Measurements from ENCODE around the gene DAGLA.
A peak's percentile ranks its signal among the peaks of the same experiment; 100 is the strongest.

Gene DAGLA

DNA sequence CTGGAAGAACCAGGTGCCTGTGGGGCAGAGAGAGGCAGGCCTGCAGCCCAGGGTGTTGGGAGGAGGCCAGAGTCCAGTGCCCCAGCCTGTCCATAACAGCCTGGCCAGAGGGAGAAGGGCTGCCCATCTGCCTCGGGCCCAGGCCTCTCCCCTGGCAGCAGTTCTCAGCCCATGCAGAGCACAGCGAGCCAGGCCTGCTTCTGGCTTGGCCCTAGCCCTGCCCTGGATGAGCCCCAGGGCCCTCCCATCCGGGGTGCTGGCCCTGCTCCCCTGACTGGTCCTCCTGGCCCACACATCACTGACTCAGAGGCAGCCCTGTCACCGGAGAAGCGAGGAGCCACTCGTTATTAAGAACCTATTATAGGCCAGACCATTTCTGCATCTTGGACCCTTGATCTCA, 52.5 kb downstream of the DAGLA start:
- no peak for DNase-seq

DNA sequence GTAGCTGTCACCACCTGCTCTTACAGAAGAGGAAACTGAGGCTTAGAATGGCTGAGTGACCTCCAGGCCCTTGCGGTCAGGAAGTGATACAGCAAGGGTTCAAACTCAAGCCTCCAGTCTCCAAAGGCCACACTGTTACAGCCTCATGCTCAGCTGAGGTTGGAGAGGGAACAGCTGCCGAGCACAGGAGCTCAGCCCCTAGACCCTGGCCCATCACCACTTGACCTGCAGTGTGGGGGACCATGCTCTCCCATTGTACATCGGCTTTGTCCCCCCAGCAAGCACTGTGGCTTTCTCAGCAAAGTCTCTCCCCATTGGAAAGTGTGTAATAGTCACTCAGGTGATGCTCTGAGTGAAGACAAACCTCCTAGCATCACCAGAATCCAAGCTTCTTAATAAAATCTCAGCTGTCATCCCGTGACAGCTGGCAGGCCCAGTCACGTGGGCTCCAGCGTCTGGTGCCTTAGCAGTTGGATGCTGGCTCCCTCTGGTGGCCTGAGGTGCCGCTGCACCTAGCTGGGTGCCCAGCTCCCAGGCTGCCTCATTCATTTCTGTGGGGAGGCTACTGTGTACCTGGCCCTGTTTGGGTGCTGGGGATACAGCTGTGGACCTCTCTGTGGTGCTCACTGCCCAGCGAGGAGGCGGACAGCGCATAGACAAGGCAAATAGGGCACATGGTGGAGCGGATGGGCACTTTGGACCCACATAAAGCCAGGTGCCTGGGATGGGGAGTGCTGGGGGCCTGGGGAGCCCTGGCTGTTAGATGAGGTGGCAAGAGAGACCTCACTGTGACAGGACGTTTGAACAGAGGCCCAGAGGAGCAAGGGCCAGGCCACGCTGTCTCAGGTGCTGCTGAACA, 53.2 kb downstream of the DAGLA start:
- DNase-seq = peak; percentile 44

DNA sequence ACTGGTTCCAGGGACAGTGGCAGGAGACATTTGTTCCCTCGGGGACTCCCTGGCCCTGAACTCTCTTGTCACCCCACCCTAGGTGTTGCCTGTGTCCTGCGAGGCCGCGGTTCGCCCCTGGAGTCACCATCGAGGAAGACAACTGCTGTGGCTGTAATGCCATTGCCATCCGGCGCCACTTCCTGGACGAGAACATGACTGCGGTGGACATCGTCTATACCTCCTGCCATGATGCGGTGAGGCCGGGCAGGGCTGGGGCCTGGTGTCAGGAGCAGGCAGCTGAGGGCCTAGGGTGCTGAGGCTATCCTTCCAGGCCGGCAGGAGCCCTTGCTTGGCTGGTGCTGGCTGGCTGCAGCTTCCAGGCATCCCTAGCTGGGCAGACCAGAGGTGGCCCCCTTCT, 54.6 kb downstream of the DAGLA start:
- DNase-seq = no peak

- no peak for DNase-seq
These were observed 55.2 kb downstream of the DAGLA start for GRCh38 chr11:61735391-61735790.

DNA sequence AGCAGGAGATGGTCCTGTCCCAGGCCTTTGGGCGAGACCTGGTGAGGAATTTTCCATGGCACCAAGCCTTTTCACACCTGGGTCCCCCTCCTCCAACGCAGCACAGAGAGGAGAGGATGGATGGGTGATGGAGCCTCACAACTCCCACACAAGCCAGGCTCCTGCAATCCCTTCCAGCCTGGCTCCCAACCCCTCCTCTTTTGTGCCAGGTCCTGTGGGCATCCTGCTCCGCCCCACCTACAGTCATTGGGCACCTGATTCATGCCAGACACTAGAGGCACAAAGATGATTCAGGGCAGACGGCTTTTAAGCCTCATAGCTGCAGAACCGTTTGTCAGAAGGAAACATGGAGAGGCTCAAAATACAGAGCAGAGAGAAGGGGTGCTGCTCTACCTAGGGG, 56.1 kb downstream of the DAGLA start:
- DNase-seq = no peak

- no peak for DNase-seq
These were observed 56.9 kb downstream of the DAGLA start for GRCh38 chr11:61737131-61737530.

DNA sequence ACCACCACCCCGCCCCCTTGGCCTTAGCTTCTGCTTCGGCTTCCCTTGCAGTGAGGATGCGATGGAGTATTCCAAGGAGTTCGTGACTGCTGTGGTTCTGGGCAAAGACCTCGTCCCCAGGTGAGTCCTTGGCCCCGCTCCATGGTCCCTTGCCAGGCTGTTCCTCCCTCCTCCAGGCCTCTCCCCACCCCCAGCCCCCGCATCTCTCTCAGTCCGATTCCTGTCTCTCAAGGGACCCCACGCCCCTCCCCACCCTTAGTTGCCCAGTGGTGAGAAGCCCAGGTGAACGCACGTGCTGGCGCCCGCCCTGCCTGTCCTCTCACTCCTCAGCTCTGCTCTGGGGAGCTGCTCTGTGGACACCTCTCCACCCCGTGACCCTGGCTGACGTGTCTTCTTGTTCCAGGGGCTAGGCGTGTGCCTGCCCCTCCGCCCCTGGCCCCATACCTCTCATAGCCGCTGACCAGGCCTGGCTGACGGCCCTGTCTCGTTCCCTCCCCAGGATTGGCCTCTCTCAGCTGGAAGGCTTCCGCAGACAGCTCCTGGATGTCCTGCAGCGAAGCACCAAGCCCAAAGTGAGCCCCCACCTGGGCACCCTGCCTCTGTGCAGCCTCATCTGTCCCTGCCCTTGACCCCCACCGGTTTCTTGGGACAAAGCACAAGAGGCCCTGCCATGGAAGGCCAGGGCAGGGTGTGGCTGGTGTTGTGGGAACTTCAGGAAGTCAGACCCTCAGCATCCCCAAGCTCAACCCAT, 57.6 kb downstream of the DAGLA start:
- no peak for DNase-seq

- DNase-seq = no peak
These were observed 58.6 kb downstream of the DAGLA start for GRCh38 chr11:61738776-61739175.

DNA sequence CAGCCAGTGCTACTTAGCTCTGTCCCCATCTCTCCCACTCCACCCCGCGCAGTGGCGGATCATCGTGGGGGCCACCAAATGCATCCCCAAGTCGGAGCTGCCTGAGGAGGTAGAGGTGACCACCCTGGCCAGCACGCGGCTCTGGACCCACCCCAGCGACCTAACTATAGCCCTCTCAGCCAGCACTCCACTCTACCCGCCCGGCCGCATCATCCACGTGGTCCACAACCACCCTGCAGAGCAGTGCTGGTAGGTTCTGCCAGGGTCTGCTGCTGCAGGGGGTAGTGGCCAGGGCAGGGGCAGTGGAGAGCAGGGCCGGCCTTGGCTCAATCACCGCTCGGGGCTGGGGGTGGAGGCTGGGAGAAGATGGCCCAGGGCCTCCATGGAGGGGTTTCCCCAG, 59.2 kb downstream of the DAGLA start:
- no peak for DNase-seq

GRCh38 chr11:61739966-61740365, 59.8 kb downstream of the DAGLA start:
- no peak for DNase-seq

DNA sequence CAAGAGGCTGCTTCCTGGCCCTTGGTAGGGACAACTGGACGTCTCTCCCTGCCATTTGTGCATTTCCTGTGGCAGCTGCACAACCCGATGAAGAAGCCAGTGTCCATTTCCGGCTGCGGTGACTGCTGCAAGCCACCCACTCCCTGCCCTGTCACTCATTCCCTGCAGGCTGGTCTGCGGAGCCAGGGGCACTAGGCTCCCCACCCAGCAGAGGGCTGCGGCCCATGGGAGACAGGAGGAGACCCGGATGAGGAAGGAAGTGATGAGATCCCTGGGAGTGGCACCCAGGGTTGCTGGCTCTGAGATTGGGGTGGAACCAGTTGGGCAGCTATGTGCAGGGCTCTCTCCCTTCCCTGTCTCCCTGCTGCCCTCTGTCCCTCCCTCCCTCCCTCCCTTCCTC, 62.2 kb downstream of the DAGLA start:
- DNase-seq = no peak

GRCh38 chr11:61743486-61744095, 63.4 kb downstream of the DAGLA start:
- DNase-seq = no peak

DNA sequence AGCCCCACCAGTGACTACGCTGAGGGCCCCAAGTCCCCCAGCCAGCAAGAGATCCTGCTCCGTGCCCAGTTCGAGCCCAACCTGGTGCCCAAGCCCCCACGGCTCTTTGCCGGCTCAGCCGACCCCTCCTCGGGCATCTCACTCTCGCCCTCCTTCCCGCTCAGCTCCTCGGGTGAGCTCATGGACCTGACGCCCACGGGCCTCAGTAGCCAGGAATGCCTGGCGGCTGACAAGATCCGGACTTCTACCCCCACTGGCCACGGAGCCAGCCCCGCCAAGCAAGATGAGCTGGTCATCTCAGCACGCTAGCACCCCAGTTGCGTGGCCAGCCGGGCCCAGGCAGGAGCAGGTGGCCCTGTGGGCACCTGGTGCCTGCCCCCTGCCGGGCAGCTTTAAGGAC, 64.0 kb downstream of the DAGLA start:
- DNase-seq = no peak

DNA sequence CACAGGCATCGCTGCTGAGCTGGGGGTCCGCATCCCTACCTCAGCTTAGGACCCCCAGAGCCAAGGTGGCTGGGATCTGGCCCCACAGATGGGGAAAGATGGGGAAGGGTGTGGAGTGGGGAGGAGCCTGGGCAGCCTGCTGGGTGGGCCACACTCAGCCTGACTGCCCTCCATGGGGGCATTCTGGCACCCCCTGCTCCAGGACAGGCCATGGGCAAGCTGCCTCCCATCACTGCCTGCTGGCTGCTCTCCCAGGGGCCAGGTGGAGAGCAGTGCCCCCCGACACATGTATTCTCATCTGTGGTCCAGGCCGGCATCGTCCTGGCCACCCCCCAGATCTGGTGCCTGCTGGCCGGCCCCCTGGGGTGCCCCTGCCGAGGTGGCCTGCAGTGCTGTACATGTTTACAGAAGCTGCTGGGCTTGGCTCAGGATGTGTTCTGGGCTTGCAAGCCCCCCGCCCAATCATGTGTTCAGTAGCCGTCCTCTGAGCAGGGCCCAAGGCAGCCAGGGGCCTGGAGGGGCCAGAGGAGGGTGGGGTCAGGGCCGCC, 64.5 kb downstream of the DAGLA start:
- no peak for DNase-seq

DNA sequence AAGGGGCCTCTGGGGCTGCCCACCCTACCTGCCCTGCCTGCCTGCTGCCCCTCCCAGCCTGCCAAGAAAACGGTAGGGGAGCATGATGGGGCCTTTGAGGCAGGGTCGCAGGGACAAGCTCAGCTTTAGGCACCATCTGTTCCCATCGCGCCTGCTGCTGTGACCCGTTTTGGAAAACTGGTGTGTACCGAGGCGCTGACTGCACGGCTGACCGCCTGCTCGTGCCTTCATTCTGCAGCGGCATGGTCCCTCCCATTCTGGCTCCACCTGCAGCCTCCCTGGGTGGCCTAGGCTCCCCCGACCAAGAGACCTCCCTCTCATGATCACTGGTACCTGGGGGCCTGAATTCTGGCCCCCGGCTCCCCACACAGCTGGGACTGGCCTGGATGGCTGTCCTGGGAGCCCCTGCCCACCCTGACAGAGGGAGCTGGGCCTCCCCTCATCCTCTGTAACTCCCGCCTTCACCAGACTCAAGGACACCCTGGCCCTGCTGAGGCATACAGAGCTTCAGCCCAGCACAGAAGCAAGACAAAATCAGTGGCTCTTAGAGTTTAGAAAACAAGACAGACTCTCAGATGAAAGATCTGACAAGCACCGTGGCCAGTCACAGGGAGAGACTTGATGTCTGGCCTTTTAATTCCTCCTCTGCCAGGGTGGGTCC, 65.7 kb downstream of the DAGLA start:
- DNase-seq = no peak

DNA sequence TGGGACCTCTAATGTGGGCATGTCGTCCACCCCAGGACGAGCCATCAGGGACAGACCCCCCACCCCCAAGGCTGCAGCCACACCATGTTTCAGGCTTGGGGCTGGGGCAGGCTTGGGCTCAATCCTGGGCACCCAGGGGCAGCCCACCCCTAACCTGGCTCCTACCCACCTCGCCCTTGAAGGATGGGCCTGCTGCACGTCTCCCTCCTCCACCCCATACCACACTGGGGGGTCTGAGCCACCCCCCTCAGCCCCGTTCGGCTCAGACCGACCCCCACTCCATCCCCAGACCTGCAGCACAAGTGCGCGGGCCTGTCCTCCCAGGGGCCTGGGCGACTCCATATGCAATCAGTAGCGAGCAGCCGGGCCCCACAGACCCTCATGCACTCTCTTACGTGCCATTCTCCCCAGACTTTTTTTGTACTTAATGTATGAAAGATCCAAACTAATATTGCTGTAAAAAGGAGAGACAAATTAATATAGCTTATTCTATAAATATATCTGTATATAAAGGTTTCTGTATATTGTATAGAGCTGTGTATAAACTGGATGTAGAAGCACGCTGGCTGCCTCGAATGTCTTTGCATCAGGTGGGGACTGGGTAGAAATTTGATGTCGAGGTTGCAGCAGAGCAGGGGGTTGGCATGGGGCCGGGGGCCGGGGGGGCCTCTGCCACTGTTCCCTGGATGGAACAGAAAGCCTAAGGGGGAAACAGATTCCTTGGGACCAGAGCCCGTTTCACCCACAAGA, 66.4 kb downstream of the DAGLA start:
- DNase-seq = no peak

DNA sequence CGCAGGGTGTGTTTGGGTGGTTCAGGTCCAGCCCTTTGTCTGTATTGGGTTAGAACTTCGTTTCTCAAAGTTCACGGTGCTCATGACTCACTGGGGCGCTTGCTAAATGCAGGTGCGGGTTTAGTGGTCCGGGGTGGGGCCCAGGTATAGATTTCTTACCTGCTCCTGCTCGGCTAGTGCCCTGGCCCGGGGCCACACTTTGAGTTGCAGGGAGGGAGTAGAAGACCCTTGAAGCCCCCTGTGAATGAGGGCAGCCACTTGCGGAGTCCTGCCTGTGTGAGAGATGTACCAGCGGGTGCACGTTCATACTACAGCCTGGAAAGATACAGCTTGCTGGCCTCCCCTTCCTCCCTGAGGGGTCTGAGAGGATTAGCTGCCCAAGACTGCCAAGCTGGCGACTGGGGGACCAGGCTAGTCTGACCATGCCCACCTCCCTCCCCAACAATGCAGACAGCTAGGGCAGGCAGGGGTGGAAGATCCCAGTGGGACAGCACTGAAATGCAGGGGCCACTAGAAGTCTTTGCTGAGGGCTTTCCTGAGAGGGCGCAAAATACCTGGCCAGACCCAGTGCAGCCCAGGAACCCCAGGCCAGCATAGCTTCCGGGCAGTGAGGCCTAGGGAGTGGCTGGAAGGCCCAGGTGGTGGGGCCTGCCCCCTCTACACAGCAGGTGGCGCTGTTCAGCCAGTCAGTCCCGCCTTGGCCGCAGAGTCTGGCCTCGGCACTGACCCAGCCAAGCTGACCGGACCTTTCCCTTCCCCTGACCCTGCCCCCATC, 67.2 kb downstream of the DAGLA start:
- no peak for DNase-seq

DNA sequence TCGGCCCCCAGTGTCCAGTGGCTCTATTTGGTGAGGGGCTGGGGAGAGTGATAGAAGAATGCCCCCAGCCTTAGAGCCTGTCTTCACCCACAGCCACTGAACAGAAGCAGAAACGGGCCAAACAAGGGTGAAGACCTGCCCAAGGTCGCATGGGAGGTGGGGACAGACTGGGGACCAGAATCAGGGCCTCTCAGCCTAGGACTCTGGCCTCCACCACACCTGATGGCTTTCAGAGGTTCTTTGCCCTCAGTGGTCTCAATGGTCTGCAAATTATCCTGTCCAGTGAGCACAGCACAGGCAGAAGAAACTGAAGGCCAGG, 67.7 kb downstream of the DAGLA start:
- no peak for DNase-seq

DNA sequence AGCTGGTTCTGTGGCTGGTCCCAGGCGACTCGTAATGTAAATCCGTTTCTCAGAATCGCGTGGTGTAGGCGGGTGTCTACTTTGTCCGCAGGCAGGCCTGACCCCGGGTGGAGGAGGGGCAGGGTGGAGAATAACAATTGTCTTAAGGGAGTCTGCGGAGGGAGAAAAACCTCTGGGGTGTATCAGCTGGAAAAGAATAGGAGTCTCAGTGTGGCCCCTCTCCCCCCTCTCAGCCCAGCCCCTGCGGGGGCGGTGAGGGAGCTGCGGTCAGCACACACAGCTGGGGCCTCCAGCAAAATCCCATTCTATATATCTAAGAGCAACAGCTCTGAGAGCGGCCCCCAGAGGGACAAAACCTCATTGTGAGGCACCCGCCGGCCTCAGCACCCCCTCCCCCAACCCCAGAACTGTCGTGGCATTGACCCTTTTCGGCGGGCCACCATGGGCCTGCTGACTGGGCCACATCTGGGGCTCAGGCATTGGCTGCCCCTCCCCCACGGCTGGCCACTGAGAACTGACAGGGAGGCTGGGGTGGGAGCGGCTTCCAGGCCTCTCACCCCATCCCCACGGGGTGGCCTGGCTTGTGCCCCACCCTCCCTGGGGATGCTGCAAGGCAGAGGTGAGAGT, 69.5 kb downstream of the DAGLA start:
- no peak for DNase-seq

- DNase-seq = no peak
These were observed 70.6 kb downstream of the DAGLA start for GRCh38 chr11:61750631-61751273.

- DNase-seq = no peak
These were observed 71.2 kb downstream of the DAGLA start for GRCh38 chr11:61751384-61751783.
